Measurements from ENCODE around the gene SLC2A2. TPM values are rescaled to one million over a fixed set of nuclear protein-coding genes. Genes with fewer than 3 reads are reported as not detected.

The SLC2A2 gene
- total and polyA plus RNA-seq, 4 donors = 160 to 506 (median 321) TPM

- Histone ChIP-seq H3K9me3 (ENCODE audit: control insufficient read depth in 4 of 4, low read length in 3 of 4) (no peaks in the 10 kb centered on the region), H3K9ac (ENCODE audit: low read depth in 1 of 2, low read length in 2 of 2) (no peak overlapping the region), H3K4me1 (ENCODE audit: control insufficient read depth in 4 of 4, insufficient read depth in 4 of 4, low read length in 3 of 4) (peaks cover 3 to 19% (median 8%) of the 10 kb centered on the region in 4 donors), H3K36me3 (ENCODE audit: control insufficient read depth in 4 of 4, insufficient read depth in 3 of 4, low read depth in 1 of 4, low read length in 3 of 4) (no peaks in the 10 kb centered on the region), H3K27ac (ENCODE audit: low read depth in 1 of 2, low read length in 2 of 2) (no peak overlapping the region), H3K27me3 (ENCODE audit: control insufficient read depth in 4 of 4, insufficient read depth in 4 of 4, low read length in 3 of 4) (no peaks in the 10 kb centered on the region), H3K4me3 (ENCODE audit: low read depth in 1 of 3, low read length in 3 of 3) (no peak overlapping the region)
- 24% methylated on average over 6 of the region's 6 CpGs for WGBS
- TF ChIP-seq RAD21 (IDR thresholded peaks at IDR 0.05) (peak; percentile 94 to 96), ATF3 (IDR thresholded peaks at IDR 0.05) (no peak), EGR1 (IDR thresholded peaks at IDR 0.05; ENCODE audit: low read depth in 2 of 2) (no peak), JUND (IDR thresholded peaks at IDR 0.05) (no peak), NR2F2 (IDR thresholded peaks at IDR 0.05) (no peak), RXRA (IDR thresholded peaks at IDR 0.05) (peak in 1 of 2 donors; percentile 15), REST (IDR thresholded peaks at IDR 0.05) (no peak)
- TF ChIP-seq, protein P1, sequence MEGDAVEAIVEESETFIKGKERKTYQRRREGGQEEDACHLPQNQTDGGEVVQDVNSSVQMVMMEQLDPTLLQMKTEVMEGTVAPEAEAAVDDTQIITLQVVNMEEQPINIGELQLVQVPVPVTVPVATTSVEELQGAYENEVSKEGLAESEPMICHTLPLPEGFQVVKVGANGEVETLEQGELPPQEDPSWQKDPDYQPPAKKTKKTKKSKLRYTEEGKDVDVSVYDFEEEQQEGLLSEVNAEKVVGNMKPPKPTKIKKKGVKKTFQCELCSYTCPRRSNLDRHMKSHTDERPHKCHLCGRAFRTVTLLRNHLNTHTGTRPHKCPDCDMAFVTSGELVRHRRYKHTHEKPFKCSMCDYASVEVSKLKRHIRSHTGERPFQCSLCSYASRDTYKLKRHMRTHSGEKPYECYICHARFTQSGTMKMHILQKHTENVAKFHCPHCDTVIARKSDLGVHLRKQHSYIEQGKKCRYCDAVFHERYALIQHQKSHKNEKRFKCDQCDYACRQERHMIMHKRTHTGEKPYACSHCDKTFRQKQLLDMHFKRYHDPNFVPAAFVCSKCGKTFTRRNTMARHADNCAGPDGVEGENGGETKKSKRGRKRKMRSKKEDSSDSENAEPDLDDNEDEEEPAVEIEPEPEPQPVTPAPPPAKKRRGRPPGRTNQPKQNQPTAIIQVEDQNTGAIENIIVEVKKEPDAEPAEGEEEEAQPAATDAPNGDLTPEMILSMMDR (IDR thresholded peaks at IDR 0.05; ENCODE audit: low read depth, low read length, missing input control) = peak; percentile 76
- peak; percentile 61 for DNase-seq (ENCODE audit: low spot score)
These were observed 23.4 kb upstream of the SLC2A2 start for GRCh38 chr3:171049861-171050444.

DNA sequence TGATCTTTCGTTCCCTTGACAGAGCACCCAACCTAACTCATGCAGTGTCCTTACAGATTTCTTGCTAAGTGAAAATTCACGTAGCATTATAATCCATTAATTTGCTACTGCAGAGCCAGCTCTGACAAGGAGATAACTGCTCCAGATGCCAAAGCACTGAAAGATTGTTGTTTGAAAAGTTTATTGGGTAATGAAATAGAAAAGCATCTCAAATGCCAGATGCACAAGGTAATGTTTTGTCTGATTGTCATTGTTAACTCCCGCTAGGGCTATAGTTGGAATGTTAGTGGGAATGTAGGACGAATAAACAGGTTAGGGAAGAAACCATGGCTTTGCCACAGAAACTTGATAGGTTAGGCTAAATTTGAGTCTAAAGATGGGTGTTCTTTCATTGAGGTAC lies 20.2 kb upstream of the SLC2A2 start:
- H3K4me3 ChIP-seq (ENCODE audit: low read depth in 1 of 3, low read length in 3 of 3) = no peak overlapping the region
- peaks cover 7 to 42% (median 25%) of the 10 kb centered on the region in 4 donors for H3K4me1 ChIP-seq (ENCODE audit: control insufficient read depth in 4 of 4, insufficient read depth in 4 of 4, low read length in 3 of 4)
- no peak overlapping the region for H3K27ac ChIP-seq (ENCODE audit: low read depth in 1 of 2, low read length in 2 of 2)
- no peak for DNase-seq (ENCODE audit: low spot score)
- H3K27me3 ChIP-seq (ENCODE audit: control insufficient read depth in 4 of 4, insufficient read depth in 4 of 4, low read length in 3 of 4) = no peaks in the 10 kb centered on the region
- H3K36me3 ChIP-seq (ENCODE audit: control insufficient read depth in 4 of 4, insufficient read depth in 3 of 4, low read depth in 1 of 4, low read length in 3 of 4) = no peaks in the 10 kb centered on the region
- H3K9ac ChIP-seq (ENCODE audit: low read depth in 1 of 2, low read length in 2 of 2) = no peak overlapping the region
- 64% methylated on average over 4 of the region's 4 CpGs for WGBS
- H3K9me3 ChIP-seq (ENCODE audit: control insufficient read depth in 4 of 4, low read length in 3 of 4) = no peaks in the 10 kb centered on the region
- TF ChIP-seq ATF3 (IDR thresholded peaks at IDR 0.05) = no peak
- no peak for TF ChIP-seq RXRA (IDR thresholded peaks at IDR 0.05)
- no peak for TF ChIP-seq RAD21 (IDR thresholded peaks at IDR 0.05)
- no peak for TF ChIP-seq FOXA1 (IDR thresholded peaks at IDR 0.05)
- TF ChIP-seq JUND (IDR thresholded peaks at IDR 0.05) = no peak
- no peak for TF ChIP-seq REST (IDR thresholded peaks at IDR 0.05)
- TF ChIP-seq HNF4A (conservative IDR thresholded peaks at IDR 0.05) = no peak
- TF ChIP-seq, protein P2, sequence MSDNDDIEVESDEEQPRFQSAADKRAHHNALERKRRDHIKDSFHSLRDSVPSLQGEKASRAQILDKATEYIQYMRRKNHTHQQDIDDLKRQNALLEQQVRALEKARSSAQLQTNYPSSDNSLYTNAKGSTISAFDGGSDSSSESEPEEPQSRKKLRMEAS (IDR thresholded peaks at IDR 0.05) = no peak
- TF ChIP-seq, protein P1 (IDR thresholded peaks at IDR 0.05; ENCODE audit: low read depth, low read length, missing input control) = no peak
- TF ChIP-seq, protein P3, sequence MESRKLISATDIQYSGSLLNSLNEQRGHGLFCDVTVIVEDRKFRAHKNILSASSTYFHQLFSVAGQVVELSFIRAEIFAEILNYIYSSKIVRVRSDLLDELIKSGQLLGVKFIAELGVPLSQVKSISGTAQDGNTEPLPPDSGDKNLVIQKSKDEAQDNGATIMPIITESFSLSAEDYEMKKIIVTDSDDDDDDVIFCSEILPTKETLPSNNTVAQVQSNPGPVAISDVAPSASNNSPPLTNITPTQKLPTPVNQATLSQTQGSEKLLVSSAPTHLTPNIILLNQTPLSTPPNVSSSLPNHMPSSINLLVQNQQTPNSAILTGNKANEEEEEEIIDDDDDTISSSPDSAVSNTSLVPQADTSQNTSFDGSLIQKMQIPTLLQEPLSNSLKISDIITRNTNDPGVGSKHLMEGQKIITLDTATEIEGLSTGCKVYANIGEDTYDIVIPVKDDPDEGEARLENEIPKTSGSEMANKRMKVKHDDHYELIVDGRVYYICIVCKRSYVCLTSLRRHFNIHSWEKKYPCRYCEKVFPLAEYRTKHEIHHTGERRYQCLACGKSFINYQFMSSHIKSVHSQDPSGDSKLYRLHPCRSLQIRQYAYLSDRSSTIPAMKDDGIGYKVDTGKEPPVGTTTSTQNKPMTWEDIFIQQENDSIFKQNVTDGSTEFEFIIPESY (IDR thresholded peaks at IDR 0.05) = no peak
- TF ChIP-seq SP1 (IDR thresholded peaks at IDR 0.05) = no peak
- no peak for TF ChIP-seq TAF1 (conservative IDR thresholded peaks at IDR 0.05)
- TF ChIP-seq GABPA (IDR thresholded peaks at IDR 0.05 in 1 of 2, conservative IDR thresholded peaks at IDR 0.05 in 1 of 2) = no peak
- no peak for TF ChIP-seq HNF4G (IDR thresholded peaks at IDR 0.05)
- TF ChIP-seq NR2F2 (IDR thresholded peaks at IDR 0.05) = no peak
- no peak for TF ChIP-seq EGR1 (IDR thresholded peaks at IDR 0.05; ENCODE audit: low read depth in 2 of 2)

Data from liver (tissue), 9 donors.